HG03378 (cell line): Measurements from ENCODE around the gene PRMT7.

Source experiments
- ATAC-seq: cut with Tn5 transposase; IDR thresholded peaks from one replicate; pipeline ENCODE4 v1.9.1; 2021; ENCODE audit warnings: mild to moderate bottlenecking, moderate library complexity; ENCODE audit not compliant: unreplicated experiment

Gene PRMT7

DNA sequence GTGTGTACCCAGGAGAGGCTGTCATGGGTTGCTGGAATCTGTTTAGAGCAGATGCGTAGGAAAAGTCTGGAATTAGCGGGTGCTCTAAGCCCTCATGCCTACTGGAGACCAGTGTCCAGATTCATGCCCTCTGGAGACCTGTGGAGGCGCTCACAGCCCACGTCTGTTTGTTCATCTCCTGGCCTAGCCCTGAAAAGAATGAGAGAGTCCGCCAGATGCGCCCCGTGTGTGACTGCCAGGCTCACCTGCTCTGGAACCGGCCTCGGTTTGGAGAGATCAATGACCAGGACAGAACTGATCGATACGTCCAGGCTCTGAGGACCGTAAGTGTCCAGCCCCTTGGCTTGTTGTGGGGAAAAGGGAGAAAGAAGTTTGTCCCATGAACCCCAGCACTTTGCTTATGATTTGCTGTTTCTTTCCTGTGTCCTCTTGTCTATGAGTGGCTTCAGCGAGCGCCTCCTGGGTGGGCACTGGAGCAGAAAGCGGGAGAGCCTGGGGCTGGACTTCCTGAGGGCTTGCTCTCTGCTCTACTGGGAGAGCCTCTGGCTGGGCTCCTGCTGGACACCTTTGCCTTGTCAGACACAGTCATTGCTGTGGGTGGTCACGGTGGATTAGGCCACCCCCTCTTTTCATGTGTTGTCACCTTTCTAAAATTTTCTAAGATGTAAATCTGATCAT, 35.3 kb downstream of the PRMT7 start:
- ATAC-seq, result no peak

DNA sequence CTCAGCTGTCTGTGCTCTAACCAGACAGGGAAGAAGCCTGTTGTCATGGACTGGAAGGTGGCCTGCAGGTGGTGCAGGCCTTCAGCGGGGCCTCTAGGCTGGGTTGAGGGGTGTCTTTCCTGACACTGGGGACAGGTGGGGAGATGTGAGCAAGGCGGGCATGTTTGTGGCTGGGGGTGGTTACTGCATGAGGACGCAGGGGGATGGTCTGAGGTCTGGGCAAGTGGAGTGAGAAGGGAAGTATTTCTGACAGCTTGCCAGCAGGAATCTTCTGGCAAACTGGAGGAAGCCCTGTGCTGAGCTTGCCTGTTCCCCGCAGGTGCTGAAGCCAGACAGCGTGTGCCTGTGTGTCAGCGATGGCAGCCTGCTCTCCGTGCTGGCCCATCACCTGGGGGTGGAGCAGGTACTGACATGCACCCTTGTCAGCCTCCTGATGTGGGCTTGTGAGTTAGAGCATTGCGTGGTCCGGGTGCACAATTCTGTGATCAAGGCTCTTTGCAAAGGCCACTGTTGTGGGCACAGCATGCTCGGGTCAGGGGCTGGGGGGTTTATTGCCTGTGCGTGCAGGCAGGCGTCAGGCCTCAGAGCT, 36.2 kb downstream of the PRMT7 start:
- no peak for ATAC-seq

DNA sequence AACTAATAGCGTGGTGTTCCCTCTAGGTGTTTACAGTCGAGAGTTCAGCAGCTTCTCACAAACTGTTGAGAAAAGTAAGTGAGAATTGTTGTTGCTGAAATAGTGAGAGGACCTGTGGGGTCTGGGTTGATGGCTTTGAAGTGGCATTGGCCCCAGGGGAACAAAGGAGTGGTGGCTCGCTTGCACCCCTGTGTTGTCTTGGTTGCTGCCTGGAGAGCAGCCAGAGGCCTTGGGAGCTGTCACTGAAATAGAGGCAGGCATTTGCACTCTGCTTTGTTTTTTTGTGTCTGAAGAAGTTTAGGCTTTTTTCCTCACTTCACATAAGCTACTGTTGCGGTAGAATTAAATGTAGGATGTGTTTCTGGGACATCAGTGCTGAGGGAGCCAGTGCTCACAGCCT, 36.8 kb downstream of the PRMT7 start:
- no peak for ATAC-seq

DNA sequence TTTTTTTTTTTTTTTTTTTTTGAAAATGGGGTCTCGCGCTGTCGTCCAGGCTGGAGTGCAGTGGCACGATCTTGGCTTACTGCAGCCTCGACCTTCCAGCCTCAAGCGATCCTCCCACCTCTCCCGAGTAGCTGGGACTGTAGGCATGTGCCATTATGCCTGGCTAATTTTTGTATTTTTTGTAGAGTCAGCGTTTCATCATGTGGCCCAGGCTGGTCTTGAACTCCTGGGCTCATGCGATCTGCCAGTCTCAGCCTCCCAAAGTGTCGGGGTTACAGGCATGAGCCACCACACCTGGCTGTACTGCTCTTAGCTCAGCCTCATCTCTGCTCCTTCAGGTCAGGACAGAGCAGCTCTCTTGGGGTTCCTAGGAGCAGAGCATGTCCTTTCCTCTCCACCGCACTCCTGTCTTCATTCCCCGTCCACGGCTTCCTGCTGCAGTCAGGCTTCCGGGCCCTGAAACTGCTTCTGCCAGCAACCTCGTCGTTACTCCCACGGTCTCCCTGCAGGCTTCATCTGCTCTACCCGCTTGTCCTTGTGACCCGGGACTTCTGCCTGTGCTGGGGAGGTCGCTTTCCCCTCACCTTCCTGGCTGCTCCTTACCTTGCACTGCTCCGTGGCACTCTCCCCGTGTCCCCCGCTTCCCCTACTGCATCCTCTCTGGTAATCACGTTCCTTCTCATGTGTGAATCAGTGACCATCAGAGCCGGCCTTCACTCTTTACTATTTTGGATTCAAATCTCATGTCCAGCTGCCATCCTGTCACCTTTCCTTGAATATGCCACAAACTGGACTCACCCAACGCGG, 38.0 kb downstream of the PRMT7 start:
- ATAC-seq, result no peak

DNA sequence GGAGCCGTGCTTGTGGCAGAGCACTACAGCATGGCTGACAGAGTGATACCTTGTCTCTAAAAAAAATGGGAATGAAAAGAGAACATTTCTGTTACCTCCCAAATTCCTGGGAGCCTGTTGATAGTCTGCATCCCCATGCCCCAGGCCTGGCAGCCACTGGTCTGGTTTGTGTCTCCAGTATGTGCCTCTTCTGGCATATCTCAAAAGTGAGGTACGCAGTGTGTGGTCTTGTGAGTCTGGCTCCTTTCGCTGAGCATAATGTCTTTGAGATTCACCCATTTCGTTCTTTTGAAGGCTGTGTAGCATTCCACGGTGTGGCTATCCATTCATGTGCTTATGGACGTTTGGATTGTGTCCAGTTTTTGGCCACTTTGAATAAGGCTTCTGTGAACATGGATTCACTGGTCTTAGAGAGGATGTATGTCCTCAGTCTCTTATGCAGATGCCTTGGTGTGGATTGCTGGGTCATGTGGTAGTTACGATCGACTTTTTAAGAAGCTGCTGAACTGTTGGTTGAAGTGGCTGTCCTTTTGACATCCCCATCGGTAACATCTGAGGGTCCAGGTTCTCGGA, 39.1 kb downstream of the PRMT7 start:
- no peak for ATAC-seq

DNA sequence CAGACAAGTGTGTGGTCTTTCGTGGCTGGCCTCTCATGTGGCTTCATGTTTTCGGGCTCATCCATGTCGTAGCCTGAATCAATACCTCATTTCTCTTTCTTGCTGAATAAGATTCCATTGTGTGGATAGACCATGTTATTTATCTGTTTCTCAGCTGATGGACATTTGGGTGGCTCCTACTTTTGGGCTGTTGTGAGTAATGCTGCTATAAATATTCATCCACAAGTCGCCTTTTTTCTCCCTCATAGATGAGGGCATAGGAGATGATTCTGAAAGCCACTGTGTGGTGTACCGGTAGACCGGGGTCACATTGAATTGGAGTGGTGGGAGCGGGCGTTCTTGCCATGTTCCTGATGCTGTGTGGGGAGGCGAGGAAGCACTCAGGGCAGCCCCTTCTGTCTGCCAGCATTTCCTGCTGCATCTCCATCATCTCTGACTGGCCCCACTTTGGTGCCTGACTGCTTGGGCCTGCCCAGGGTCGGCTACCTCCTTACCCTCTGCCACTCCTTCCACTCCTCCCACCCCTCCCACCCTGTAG, 40.1 kb downstream of the PRMT7 start:
- ATAC-seq, result no peak

DNA sequence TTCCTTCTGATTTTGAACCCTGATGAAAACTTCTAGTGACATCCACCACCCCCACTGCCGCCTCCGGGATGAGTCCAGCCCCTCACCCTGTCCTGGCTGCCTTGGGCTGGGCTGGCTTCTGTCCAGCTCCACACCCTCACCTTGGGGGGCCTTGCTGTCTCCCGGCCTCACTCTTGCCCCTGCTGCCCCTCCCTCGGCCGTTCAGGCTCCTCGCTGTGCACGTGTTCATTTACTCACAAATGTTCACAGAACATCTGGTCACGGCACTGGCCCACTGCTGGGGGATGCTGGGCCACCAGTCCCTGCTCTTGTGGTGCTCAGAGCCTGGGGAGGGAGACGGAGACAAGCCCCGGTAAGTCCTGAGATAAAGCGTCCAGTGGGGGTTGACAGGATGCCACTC, 40.6 kb downstream of the PRMT7 start:
- ATAC-seq, result no peak

DNA sequence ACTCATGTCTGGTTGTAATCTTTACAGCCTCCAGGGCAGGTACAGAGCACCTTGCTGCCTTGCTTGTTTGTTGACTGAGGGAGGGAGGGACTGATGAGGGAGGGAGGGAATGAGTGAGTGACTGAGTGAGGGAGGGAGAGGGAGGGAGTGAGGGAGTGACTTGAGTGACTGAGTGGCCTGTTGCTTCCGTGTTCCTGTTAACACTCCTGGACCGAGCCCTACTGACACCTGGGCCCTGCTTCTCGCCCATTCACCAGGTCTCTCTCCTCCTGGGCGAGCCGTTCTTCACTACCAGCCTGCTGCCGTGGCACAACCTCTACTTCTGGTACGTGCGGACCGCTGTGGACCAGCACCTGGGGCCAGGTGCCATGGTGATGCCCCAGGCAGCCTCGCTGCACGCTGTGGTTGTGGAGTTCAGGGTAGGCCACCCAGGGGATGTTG, 41.2 kb downstream of the PRMT7 start:
- ATAC-seq, result no peak

DNA sequence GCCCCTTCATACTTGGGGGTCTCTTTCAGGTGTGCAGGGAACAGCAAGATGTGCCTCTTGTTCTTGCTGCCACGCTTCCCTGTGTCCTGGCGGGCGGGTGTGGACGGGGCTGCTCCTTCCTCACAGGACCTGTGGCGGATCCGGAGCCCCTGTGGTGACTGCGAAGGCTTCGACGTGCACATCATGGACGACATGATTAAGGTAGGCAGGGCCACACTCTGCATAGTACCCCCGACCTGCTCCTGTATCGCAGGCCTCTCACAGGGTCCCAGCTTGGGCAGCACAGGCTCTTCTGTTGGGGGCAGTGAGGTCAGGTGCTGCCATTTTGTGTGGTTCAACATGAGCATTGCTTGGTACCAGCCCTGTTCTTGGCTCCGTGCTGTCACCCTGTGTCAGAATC, 42.5 kb downstream of the PRMT7 start:
- no peak for ATAC-seq

DNA sequence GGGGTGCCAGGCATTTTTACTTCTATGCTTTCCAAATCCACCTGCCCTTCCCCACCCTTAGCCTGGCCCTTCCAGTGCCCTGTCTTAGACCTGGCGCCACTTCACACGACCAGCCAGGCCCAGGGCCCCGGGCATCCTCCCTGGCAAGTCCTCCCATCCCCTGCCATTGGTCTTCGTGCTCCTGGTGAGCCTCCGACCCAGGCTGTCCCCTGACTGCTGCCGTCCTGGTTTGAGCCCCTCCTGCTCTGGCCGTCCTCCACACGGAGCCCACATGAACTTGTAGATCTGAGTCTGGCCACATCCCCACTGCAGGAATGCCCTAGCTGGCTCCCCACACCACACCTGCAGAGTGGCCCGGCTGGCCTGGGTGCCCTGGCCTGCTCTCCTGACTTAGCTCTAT, 44.0 kb downstream of the PRMT7 start:
- no peak for ATAC-seq

DNA sequence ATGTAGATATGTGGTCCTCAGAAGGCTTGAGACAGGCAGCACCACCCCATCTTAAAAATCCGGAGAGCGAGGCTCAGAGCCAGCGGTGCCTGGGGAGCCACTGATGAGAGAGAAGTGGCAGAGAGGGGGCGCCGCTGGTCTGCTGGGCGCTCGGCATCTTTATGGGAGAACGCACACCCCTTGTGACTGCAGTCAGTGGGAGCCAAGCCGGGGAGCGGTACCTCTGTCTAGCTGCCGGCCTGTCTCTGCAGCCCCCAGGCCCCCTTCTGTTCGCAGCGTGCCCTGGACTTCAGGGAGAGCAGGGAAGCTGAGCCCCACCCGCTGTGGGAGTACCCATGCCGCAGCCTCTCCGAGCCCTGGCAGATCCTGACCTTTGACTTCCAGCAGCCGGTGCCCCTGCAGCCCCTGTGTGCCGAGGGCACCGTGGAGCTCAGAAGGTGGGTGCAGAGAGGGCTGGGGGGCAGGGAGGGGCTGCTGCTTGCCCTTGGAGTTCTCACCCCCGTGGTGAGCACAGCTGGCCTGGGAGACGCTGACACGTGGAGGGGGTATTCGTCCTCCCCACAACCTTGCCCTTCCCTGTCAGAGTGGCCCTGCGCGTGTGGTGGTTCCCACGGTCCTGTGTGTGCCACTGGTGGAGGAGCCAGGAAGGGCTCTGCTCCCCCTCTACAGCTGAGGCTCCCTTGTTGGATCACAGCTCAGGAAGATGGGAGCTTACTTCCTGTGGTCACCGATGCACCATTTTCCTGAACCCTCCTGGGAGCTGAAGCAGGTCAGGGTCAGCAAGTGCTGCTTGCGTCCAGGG, 44.8 kb downstream of the PRMT7 start:
- ATAC-seq, result no peak

DNA sequence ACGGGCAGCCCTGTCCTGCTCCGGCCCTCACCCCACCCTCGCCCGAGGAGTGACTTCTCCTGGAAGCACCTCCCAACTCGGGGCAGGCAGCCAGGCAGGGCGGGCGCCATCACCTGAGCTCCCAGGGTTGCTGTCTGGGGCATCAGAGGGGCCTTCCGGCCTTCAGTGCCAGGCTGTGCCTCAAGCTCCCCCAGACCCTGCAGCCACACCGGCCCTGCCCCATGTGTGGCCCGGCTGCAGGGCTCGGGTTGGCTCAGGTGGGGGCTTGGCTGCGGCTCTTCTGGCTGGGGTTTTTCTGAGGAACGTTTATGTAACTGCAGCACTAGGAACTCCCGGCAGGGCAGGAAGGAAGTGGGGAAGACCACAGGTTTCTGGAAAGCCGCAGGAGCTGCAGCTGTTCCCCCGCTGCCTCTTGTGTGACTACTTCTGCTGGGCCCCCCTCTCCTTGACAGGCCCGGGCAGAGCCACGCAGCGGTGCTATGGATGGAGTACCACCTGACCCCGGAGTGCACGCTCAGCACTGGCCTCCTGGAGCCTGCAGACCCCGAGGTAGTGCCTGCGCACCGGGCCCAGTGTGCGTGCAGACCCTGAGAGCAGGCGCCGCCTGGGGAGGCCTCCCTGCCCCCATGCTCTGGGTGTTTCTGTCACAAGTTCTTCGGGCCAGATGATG, 45.6 kb downstream of the PRMT7 start:
- peak; percentile 76 for ATAC-seq

DNA sequence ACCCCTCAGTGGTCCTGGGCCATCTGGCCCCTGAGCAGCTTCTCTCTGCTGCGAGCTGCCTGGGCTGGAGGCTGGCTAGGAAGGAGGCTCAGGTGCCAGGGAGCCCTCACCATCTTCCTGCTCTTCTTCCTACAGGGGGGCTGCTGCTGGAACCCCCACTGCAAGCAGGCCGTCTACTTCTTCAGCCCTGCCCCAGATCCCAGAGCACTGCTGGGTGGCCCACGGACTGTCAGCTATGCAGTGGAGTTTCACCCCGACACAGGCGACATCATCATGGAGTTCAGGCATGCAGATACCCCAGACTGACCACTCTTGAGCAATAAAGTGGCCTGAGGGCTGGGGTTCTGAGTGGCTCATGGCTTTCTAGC, 46.1 kb downstream of the PRMT7 start:
- no peak for ATAC-seq

DNA sequence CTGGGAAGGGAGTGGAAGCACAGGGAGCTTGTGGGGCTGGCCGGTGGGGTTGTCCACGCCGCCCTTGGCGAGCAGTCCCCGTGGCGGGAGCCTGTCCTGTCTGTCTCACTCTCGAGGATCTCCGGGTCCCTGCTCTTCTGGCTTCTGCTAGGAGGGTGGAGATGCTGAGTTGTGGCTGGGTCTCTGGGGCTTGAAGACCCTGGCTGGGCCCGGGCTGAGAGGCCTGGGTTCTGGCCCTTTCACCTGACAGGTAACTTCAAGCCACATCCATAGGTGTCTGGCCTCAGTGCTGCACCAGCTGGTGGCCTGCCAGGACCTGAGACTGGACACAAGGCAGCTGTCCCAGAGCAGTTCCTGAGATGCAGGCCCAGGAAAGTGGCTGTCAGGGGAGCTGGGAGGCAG, 46.7 kb downstream of the PRMT7 start:
- no peak for ATAC-seq

DNA sequence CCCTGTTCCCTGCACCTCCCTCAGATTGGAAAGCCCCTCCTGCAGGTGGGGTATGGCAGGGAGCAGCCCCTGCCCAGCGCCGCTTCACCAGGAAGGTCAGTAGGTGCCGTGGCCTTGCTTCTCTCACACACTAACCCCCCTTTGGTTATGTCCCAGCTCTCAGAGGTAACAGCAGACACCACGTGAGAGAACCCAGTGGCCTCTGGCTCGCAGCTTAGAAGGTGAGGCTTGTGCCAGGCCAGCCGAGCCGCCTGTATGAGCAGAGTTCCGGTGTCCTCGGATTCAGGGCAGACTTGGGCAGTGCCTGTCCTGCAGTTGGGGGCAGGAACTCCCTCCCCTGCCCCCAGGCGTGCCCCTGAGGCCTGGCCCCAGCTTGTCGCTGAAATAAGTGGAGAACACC, 47.1 kb downstream of the PRMT7 start:
- no peak for ATAC-seq

DNA sequence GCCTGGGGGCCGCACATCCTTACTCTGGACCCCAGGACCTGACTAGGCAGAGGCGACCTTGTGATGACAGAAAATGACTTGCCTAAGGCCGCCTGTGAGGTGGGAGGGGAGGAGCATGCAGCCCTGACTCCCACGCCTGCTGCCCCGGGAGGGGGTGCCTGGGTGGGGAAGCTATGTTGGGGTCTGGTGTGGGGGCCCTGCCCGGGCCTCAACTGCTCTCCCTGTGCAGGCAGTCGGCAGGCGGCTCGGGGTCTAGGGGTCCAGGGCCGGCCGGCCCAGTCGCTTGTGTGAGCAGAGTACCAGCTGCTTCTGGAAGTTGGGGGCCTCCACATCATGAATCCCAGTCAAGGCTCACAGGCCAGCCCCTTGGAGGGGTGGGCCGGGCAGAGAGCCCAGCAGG, 48.1 kb downstream of the PRMT7 start:
- ATAC-seq, result no peak

DNA sequence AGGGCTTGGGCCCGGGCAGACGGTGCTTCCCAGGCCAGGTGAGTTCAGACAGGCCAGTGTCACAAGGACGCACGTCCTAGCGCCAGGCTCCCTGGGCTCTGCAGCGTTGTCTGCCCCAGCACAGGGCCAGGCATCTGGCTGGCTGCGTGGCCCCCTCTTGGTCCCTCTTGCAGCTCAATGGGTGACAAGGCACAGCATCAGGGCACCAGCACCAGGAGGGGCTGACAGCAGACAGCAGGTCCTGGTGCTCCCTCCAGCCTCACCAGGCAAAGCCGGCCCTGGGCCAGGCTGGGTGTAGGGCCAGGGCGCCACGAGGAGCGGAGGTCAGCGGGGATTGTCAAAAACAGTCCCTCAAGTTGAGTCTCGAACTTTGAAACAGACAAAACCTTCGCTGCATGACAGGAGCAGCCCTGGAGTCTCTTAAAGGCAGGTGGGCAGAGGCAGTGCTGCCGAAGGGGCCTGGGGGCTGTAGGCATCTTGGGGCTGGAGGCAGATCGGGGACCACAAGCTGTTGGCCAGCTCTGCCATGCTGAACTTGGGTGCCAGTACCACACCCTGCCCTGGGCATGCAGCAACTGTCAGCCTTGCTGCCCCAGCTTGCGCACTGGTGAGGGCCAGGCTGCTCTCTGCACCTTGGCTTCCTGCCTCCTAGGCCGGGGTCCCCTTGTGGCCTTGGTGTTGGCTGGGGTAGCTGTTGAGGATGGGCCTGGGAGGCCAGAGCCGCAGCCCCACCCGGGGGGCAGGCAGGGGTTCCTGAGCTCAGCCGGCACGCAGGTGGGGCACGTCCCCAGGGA, 48.8 kb downstream of the PRMT7 start:
- ATAC-seq, result no peak

DNA sequence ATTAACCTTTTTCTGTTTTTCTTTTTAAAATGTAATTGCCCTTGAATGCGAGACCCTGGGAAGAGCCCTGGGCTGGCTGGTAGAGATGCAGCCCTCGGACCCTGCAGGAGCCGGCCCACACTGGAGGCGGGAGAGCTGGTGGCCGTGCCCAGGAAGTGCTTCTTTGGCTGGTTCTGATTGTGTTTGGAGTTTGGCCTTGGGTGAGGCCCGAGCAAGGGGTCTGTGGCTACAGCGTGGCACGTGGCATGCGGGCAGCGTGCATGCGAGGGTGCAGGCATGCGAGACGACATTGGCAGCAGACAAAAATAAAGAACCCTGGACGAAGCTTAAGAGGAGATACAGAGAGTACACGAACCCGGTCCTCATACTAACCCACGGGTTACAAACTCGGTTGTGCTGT, 49.7 kb downstream of the PRMT7 start:
- no peak for ATAC-seq

DNA sequence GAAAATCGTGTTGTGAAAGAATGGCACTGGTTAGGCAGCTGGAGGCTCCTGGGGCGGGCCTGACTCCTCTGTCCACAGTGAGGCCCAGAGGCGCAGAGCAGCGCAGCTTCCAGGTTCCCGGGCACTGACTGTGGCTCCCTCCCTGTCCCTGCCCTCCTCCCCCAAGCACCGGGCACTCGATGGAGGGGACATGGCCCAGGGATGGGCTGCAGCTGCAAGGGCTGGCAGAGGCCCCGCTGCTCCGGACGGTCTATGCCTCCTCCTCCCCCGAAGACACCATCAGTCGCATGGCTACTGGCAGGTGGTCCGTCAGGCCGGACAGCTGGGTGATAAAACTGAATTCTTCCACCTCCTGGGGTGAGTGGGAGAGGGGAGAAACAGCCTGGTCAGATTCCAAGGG, 50.1 kb downstream of the PRMT7 start:
- no peak for ATAC-seq

DNA sequence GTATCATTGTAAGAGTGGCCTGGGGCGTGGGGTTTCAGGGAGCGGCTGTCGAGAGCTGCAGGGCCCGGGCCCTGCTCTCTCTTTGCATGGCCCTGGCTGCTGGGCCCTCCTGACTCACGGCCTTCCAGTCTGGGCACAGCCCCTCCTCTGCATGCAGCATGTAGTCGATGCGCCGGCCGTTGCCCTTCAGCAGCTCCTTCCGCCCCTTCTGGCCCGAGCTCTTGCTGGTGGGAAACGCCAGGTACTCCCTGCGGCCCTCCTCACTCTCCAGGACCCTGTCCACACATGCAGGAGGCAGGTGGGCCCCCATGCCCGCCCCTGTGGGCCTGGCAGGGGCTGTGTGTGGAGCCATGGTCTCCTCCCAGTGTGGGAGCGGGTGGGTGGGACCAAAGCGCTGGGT, 50.7 kb downstream of the PRMT7 start:
- ATAC-seq, result no peak
